ENCODE data around the gene ASCL5.

DNA sequence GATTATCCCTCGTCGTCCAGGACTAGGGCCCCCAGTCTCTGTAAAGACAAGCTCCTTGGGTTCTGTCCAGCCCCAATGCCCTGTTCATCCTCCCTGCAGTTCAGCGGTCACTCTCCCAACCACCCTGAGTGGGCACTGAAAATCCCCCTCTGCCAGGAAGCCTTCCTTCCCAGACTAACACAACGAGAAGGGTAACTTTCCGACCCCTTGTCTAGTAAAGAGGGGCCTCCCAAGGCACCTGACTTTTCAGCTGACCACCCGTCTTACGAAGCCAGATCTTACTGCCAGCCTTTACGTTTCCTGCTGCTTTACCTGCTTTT, 13.9 kb upstream of the ASCL5 start:
- TF ChIP-seq CTCF (conservative IDR thresholded peaks at IDR 0.05 in 1 of 2, IDR thresholded peaks at IDR 0.05 in 1 of 2; ENCODE audit: low read depth in 1 of 2, low read length in 2 of 2) (no peak), EZH2 (IDR thresholded peaks at IDR 0.05; ENCODE audit: low read length, missing control alignments) (no peak)

Data from fibroblast of lung (primary cell).